Measurements from ENCODE around the gene DAPK3. TPM values are rescaled to one million over a fixed set of nuclear protein-coding genes. Genes with fewer than 3 reads are reported as not detected.

The DAPK3 gene
- total and polyA plus RNA-seq, 9 donors: 51.2 to 88.5 (median 78.9) TPM

DNA sequence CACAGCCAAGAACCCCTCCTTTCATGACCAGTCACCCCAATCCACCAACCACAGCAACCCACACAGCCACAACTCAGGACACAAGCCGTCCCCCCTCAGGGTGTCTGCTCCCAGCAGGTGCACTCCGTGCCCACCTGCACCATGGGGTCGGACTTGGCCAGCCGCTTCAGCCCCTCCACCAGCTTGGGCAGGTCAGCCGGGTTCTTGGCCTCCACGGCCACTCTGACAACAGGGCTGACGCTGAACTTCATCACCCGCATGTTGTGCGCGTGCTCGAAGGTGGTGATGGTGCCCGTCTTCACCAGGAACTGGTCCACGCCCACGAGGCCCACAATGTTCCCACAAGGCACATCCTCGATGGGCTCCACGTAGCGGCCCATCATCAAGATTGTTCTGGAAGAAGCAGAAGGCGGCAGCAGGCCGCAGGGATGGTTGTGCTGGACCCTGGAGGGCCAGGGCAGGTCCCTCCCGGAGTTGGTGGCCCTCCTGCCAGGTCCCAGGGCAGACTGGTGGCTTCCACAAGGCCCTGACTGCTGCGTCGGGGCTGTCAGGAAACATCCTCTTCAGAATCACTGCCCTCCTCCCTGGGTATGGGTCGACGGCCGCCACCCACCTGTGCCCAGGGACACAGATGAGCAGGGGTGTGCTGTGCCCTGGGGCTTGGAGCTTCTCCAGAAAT lies 8.9 kb upstream of the DAPK3 start:
- H3K4me3 ChIP-seq (ENCODE audit: low read length): no peak overlapping the region
- no peak overlapping the region for H3K27ac ChIP-seq (ENCODE audit: low read length)
- no peaks in the 10 kb centered on the region for H3K27me3 ChIP-seq (ENCODE audit: control insufficient read depth, insufficient read depth, low read length)
- WGBS (ENCODE audit: insufficient coverage): 89% methylated on average over 25 of the region's 25 CpGs
- peaks cover 24% of the 10 kb centered on the region for H3K4me1 ChIP-seq (ENCODE audit: control insufficient read depth, insufficient read depth, low read length)
- no peaks in the 10 kb centered on the region for H3K9me3 ChIP-seq (replicated peaks; ENCODE audit: control insufficient read depth, low read depth, low read length)
- peaks cover 90% of the 10 kb centered on the region for H3K36me3 ChIP-seq (ENCODE audit: control insufficient read depth, insufficient read depth, low read length)
- peak; percentile 8 for DNase-seq

GRCh38 chr19:3979289-3979673 lies 8.4 kb upstream of the DAPK3 start:
- Histone ChIP-seq H3K27ac (ENCODE audit: low read length) (no peak overlapping the region), H3K4me3 (ENCODE audit: low read length) (no peak overlapping the region), H3K4me1 (ENCODE audit: control insufficient read depth, insufficient read depth, low read length) (peaks cover 23% of the 10 kb centered on the region), H3K9me3 (replicated peaks; ENCODE audit: control insufficient read depth, low read depth, low read length) (no peaks in the 10 kb centered on the region), H3K36me3 (ENCODE audit: control insufficient read depth, insufficient read depth, low read length) (peaks cover 90% of the 10 kb centered on the region), H3K27me3 (ENCODE audit: control insufficient read depth, insufficient read depth, low read length) (no peaks in the 10 kb centered on the region)
- 95% methylated on average over 15 of the region's 18 CpGs for WGBS (ENCODE audit: insufficient coverage)
- peak; percentile 12 for DNase-seq

- Histone ChIP-seq H3K4me3 (ENCODE audit: low read length) (no peak overlapping the region), H3K27me3 (ENCODE audit: control insufficient read depth, insufficient read depth, low read length) (no peaks in the 10 kb centered on the region), H3K9me3 (replicated peaks; ENCODE audit: control insufficient read depth, low read depth, low read length) (no peaks in the 10 kb centered on the region), H3K36me3 (ENCODE audit: control insufficient read depth, insufficient read depth, low read length) (peaks cover 78% of the 10 kb centered on the region), H3K4me1 (ENCODE audit: control insufficient read depth, insufficient read depth, low read length) (peaks cover 12% of the 10 kb centered on the region), H3K27ac (ENCODE audit: low read length) (no peak overlapping the region)
- WGBS (ENCODE audit: insufficient coverage): 84% methylated on average over 18 of the region's 19 CpGs
- DNase-seq: peak; percentile 8
These were observed 7.2 kb upstream of the DAPK3 start for GRCh38 chr19:3978145-3978544.

- no peak overlapping the region for H3K27ac ChIP-seq (ENCODE audit: low read length)
- peak; percentile 16 for DNase-seq
These were observed 6.6 kb upstream of the DAPK3 start for GRCh38 chr19:3977242-3978143.

GRCh38 chr19:3976495-3977241 lies 5.8 kb upstream of the DAPK3 start:
- no peak overlapping the region for H3K27ac ChIP-seq (ENCODE audit: low read length)
- H3K36me3 ChIP-seq (ENCODE audit: control insufficient read depth, insufficient read depth, low read length): peaks cover 66% of the 10 kb centered on the region
- no peaks in the 10 kb centered on the region for H3K27me3 ChIP-seq (ENCODE audit: control insufficient read depth, insufficient read depth, low read length)
- 89% methylated on average over 23 of the region's 29 CpGs for WGBS (ENCODE audit: insufficient coverage)
- no peak overlapping the region for H3K4me3 ChIP-seq (ENCODE audit: low read length)
- peaks cover 2% of the 10 kb centered on the region for H3K4me1 ChIP-seq (ENCODE audit: control insufficient read depth, insufficient read depth, low read length)
- no peaks in the 10 kb centered on the region for H3K9me3 ChIP-seq (replicated peaks; ENCODE audit: control insufficient read depth, low read depth, low read length)
- peak; percentile 12 for DNase-seq

More at GRCh38 chr19:3977242-3978143, 6.6 kb upstream of the DAPK3 start:
- peaks cover 7% of the 10 kb centered on the region for H3K4me1 ChIP-seq (ENCODE audit: control insufficient read depth, insufficient read depth, low read length)
- H3K36me3 ChIP-seq (ENCODE audit: control insufficient read depth, insufficient read depth, low read length): peaks cover 73% of the 10 kb centered on the region
- H3K4me3 ChIP-seq (ENCODE audit: low read length): no peak overlapping the region
- no peaks in the 10 kb centered on the region for H3K27me3 ChIP-seq (ENCODE audit: control insufficient read depth, insufficient read depth, low read length)
- 89% methylated on average over 55 of the region's 59 CpGs for WGBS (ENCODE audit: insufficient coverage)
- H3K9me3 ChIP-seq (replicated peaks; ENCODE audit: control insufficient read depth, low read depth, low read length): no peaks in the 10 kb centered on the region

DNA sequence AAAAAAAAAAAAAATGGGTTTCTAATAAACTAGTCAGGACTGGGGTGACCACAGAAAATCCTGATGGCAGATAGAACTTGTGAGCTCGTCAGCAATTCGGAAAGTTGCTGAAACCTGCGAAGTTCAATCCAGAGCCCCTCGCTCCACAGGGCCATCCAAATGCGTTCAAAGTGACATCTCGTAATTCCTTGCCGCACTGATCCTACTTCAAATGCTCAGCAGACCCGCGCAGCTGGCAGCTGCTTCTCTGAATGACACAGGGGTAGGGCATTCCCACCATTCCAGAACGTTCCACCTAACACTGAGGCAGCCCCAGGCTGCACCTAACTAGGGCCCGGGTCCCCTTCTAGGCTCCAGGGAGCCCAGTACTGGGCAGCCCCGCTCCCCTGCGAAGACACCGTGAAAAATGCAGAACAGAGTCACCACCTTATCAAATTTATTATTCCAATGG lies 4.8 kb upstream of the DAPK3 start:
- H3K27me3 ChIP-seq (ENCODE audit: control insufficient read depth, insufficient read depth, low read length): no peaks in the 10 kb centered on the region
- H3K27ac ChIP-seq (ENCODE audit: low read length): peak overlapping the region; percentile 35
- WGBS (ENCODE audit: insufficient coverage): 78% methylated on average over 14 of the region's 14 CpGs
- H3K9me3 ChIP-seq (replicated peaks; ENCODE audit: control insufficient read depth, low read depth, low read length): no peaks in the 10 kb centered on the region
- H3K36me3 ChIP-seq (ENCODE audit: control insufficient read depth, insufficient read depth, low read length): peaks cover 56% of the 10 kb centered on the region
- no peak overlapping the region for H3K4me3 ChIP-seq (ENCODE audit: low read length)
- peaks cover 5% of the 10 kb centered on the region for H3K4me1 ChIP-seq (ENCODE audit: control insufficient read depth, insufficient read depth, low read length)
- peak; percentile 20 for DNase-seq

GRCh38 chr19:3975144-3975543 lies 4.2 kb upstream of the DAPK3 start:
- no peak overlapping the region for H3K4me3 ChIP-seq (ENCODE audit: low read length)
- H3K4me1 ChIP-seq (ENCODE audit: control insufficient read depth, insufficient read depth, low read length): peaks cover 5% of the 10 kb centered on the region
- no peaks in the 10 kb centered on the region for H3K27me3 ChIP-seq (ENCODE audit: control insufficient read depth, insufficient read depth, low read length)
- DNase-seq: no peak
- peaks cover 51% of the 10 kb centered on the region for H3K36me3 ChIP-seq (ENCODE audit: control insufficient read depth, insufficient read depth, low read length)
- H3K27ac ChIP-seq (ENCODE audit: low read length): peak overlapping the region; percentile 20
- 90% methylated on average over 2 of the region's 8 CpGs for WGBS (ENCODE audit: insufficient coverage)
- no peaks in the 10 kb centered on the region for H3K9me3 ChIP-seq (replicated peaks; ENCODE audit: control insufficient read depth, low read depth, low read length)

DNA sequence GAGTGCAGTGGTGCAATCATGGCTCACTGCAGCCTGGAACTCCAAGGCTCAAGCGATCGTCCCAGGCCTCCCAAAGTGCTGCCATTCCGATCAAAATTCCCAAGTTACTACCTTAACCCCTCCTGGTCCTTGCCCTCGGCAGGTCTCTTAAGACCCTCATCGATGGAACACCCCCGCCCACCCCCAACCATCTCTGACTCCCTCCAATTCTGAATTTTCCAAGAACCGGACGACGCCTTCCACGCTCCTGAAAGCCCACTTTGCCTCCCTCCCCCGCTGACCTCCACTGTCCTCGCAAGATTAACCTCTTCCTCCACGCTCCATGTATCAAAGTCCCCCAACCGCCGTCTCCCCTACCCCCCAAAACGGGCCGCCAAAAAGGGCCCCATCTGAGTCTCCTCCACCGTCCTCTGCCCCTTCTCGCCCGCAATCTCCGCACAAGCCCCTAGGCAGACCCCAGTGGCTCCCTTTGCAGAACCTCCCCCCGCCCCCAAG lies 539 bp downstream of the DAPK3 start:
- peak; percentile 34 for DNase-seq
- Histone ChIP-seq H3K27ac (ENCODE audit: low read length) (peak overlapping the region; percentile 94), H3K36me3 (ENCODE audit: control insufficient read depth, insufficient read depth, low read length) (peaks cover 47% of the 10 kb centered on the region), H3K27me3 (ENCODE audit: control insufficient read depth, insufficient read depth, low read length) (no peaks in the 10 kb centered on the region), H3K9me3 (replicated peaks; ENCODE audit: control insufficient read depth, low read depth, low read length) (no peaks in the 10 kb centered on the region), H3K4me1 (ENCODE audit: control insufficient read depth, insufficient read depth, low read length) (peaks cover 43% of the 10 kb centered on the region), H3K4me3 (ENCODE audit: low read length) (peak overlapping the region; percentile 98)
- 0% methylated on average over 21 of the region's 22 CpGs for WGBS (ENCODE audit: insufficient coverage)

DNA sequence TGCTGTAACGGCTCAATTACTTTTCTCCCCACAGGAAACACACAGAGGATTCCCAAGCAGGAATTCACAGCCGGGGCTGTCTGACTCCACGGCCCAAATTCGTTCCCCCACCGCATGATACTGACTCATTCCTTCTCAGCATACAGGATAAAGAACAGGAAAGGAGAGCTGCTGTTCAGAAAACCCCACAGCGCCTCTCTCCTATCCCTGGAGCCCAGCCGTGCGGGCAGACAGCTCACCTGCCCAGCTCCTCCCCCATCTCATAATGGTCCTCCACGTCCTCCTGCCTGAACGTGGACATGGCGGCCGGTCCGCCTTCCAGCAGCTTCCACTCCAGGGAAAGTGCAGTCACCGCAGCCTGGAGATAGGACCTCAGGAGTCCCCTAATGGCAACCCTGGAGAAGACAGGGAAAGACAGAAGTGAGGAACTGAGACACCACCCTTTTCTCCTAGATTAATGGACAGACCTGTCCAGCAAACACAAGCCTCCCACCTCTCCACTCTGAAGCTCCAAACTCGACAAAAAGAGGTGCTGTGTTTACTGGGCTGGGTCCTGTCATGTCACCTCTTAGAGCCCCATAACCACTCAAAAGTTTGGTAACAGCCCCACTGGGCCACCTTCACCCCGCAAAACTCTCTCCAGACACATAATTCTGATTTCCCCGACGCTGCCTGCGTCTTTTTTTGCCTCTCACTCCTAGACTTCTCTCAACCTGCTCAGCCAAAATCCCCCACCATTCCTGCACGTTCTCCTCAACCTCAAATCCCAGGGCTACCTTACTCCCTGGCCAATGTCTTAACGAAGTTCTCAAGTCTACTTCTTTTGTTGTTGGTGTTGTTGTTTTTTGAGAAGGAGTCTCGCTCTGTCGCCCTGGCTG lies 1.2 kb downstream of the DAPK3 start:
- Histone ChIP-seq H3K27me3 (ENCODE audit: control insufficient read depth, insufficient read depth, low read length) (no peaks in the 10 kb centered on the region), H3K9me3 (replicated peaks; ENCODE audit: control insufficient read depth, low read depth, low read length) (no peaks in the 10 kb centered on the region), H3K27ac (ENCODE audit: low read length) (peak overlapping the region; percentile 94), H3K4me3 (ENCODE audit: low read length) (peak overlapping the region; percentile 98), H3K36me3 (ENCODE audit: control insufficient read depth, insufficient read depth, low read length) (peaks cover 50% of the 10 kb centered on the region), H3K4me1 (ENCODE audit: control insufficient read depth, insufficient read depth, low read length) (peaks cover 43% of the 10 kb centered on the region)
- WGBS (ENCODE audit: insufficient coverage): 28% methylated on average over 16 of the region's 23 CpGs
- peak; percentile 40 for DNase-seq
